ENCODE measurements around the gene SYNGR1.

SYNGR1 gene

GRCh38 chr22:39312410-39312809 lies 37.4 kb upstream of the SYNGR1 start:
- TF ChIP-seq CTCF (conservative IDR thresholded peaks at IDR 0.05) (no peak), ZFX (IDR thresholded peaks at IDR 0.05) (no peak)
- H3K27ac ChIP-seq: peak overlapping the region; percentile 15; the same call in 1 of the 2 replicates

DNA sequence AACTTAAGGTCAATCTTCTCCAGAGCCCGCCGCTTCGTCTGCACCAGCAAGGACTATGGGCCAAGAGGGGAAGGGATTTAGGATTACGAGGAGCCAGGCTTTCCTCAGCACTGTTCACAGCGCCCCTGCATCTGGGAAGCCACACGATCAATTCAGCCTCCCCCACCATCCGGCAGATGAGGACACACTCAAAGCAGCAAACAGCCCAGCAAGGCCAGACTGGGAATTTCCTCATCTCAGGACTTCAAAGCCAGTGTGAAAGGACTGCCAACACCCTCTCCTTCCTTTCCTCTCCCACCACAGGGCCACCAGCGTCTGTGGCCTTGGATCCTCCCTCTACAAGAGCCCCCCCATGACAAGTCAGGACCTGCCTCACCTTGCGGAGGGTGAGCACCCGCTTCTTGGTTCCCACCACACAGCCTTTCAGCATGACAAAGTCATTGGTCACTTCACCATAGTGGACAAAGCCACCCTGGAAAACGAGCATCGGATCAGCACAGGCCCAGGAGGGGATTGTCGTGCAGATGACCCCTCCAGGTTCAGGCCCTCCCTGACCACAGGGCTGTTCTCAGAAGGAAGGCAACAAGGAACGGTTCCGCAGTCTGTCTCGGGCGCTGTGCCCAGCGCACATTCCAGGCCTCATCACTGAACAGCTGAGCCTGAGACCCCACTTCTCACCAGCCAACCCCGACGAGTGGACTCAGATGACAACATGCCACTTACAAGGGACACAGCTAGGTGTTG lies 36.4 kb upstream of the SYNGR1 start:
- no peak for TF ChIP-seq CTCF (conservative IDR thresholded peaks at IDR 0.05)
- TF ChIP-seq ZFX (IDR thresholded peaks at IDR 0.05): no peak
- no peak overlapping the region; the same call in 1 of the 2 replicates for H3K27ac ChIP-seq

DNA sequence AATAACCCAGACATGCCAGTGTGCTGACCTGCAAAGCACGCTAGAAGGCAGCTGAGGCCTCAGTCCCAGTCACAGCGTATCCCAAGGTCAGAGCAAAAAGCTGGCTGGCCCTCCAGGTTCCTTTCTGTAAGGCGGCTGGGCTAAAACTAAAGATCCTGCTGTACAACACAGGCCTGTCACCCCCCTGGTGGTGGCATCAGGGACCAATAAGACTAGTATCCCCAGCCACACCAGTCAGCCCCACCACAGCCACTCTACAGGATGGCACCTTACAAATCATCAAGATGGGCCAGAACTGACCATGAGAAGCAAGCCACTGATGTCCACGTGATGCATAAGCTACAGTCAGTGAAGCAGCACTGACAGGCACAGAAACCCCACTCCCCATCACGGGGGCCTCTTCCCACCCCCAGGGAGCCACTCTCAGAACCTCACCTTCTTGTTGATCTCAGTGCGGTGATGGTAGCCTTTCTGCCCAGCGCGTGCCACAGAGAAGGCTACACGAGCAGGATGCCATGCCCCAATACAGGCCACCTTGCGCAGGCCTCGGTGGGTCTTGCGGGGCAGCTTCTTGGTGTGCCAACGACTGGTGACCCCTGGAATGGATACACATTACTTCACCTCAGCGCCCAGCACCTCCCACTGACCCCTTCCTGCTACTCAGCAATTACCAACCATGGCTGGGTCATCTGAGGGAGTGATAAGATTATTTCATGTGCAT lies 35.4 kb upstream of the SYNGR1 start:
- no peak overlapping the region for H3K27ac ChIP-seq
- no peak for TF ChIP-seq ZFX (IDR thresholded peaks at IDR 0.05)
- no peak; the same call in 1 of the 2 replicates for TF ChIP-seq CTCF (conservative IDR thresholded peaks at IDR 0.05)

DNA sequence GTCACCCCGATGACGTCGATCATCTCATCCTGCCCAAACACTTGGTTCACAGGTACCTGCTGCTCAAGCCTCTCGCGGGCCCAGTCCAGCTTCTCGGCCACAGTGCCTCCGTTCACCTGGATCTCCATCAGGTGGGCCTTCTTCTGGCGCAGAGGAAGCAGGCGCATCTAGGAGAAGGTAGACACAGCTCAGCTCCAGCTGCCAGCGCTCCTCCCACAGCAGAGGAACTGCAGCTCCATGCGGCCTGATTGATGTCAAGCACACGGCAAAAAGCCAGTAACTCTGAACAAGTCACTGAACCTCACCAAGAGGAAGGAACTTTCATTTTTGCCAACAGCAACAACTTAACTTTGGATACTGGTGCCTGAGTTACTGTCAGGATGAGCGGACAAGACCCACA lies 34.4 kb upstream of the SYNGR1 start:
- peak overlapping the region; percentile 92 for H3K27ac ChIP-seq
- TF ChIP-seq ZFX (IDR thresholded peaks at IDR 0.05) (no peak), CTCF (conservative IDR thresholded peaks at IDR 0.05) (no peak)

- TF ChIP-seq CTCF (conservative IDR thresholded peaks at IDR 0.05) (peak; percentile 87), ZFX (IDR thresholded peaks at IDR 0.05) (peak; percentile 40; the same call in 1 of the 2 replicates)
- H3K27ac ChIP-seq: peak overlapping the region; percentile 92
Measured at GRCh38 chr22:39316440-39317083, 33.2 kb upstream of the SYNGR1 start.

GRCh38 chr22:39317084-39317774 lies 32.6 kb upstream of the SYNGR1 start:
- H3K27ac ChIP-seq: peak overlapping the region; percentile 92
- no peak for TF ChIP-seq ZFX (IDR thresholded peaks at IDR 0.05)
- TF ChIP-seq CTCF (conservative IDR thresholded peaks at IDR 0.05): no peak

All from C4-2B (cell line).